ENCODE results near the gene FETUB.

Gene FETUB

DNA sequence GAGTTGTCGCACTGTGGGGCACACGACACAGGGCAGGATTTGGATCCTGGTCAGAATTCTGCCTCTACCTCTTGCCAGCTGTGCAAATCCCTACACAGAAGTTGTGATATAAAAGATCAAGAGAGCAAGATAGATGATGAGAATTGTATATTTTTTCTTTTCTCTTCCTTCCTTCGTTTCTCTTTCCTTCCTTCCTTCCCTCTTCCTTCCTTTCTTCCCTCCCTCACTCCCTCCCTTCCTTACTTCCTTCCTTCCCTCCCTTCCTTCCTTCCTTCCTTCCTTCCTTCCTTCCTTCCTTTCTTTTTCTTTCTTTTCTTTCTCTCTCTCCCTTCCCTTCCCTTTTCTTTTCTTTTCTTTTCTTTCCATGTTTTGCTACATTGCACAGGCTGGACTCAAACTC is 39.3 kb upstream of the FETUB start:
- no peak for DNase-seq
- peaks cover 2% of the 10 kb centered on the region for H3K27me3 ChIP-seq (ENCODE audit: insufficient read depth, low read depth, severe bottlenecking)
- TF ChIP-seq, protein P1, sequence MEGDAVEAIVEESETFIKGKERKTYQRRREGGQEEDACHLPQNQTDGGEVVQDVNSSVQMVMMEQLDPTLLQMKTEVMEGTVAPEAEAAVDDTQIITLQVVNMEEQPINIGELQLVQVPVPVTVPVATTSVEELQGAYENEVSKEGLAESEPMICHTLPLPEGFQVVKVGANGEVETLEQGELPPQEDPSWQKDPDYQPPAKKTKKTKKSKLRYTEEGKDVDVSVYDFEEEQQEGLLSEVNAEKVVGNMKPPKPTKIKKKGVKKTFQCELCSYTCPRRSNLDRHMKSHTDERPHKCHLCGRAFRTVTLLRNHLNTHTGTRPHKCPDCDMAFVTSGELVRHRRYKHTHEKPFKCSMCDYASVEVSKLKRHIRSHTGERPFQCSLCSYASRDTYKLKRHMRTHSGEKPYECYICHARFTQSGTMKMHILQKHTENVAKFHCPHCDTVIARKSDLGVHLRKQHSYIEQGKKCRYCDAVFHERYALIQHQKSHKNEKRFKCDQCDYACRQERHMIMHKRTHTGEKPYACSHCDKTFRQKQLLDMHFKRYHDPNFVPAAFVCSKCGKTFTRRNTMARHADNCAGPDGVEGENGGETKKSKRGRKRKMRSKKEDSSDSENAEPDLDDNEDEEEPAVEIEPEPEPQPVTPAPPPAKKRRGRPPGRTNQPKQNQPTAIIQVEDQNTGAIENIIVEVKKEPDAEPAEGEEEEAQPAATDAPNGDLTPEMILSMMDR (IDR thresholded peaks at IDR 0.05; ENCODE audit: low read depth, low read length), result no peak
- H3K27ac ChIP-seq, result no peak overlapping the region
- no peaks in the 10 kb centered on the region for H3K9me3 ChIP-seq (ENCODE audit: severe bottlenecking)
- H3K36me3 ChIP-seq, result no peaks in the 10 kb centered on the region
- H3K4me3 ChIP-seq (ENCODE audit: low read depth, low read length), result no peak overlapping the region

DNA sequence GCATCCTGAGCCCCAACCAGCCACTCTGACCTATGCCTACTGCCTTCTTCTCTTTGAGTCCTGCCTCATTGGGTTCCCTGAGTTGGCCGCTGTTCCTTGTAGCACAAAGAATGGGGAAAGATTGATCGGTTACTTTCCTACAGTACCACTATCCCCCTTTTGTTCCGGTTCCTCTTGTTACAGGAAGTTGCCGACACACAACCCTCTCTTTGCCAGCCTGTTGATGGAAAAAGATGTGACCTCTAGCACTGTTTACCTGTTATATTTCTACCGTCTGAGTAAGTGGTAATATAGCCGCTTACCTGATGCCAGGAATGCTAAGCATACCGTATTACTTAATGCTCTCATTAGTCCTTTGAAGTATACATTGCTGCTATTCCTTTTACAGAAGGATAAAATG is 37.0 kb upstream of the FETUB start:
- H3K27me3 ChIP-seq (ENCODE audit: insufficient read depth, low read depth, severe bottlenecking), result peaks cover 2% of the 10 kb centered on the region
- DNase-seq, result no peak
- H3K4me3 ChIP-seq (ENCODE audit: low read depth, low read length), result no peak overlapping the region
- H3K36me3 ChIP-seq, result no peaks in the 10 kb centered on the region
- no peak overlapping the region for H3K27ac ChIP-seq
- TF ChIP-seq, protein P1 (IDR thresholded peaks at IDR 0.05; ENCODE audit: low read depth, low read length), result no peak
- no peaks in the 10 kb centered on the region for H3K9me3 ChIP-seq (ENCODE audit: severe bottlenecking)

DNA sequence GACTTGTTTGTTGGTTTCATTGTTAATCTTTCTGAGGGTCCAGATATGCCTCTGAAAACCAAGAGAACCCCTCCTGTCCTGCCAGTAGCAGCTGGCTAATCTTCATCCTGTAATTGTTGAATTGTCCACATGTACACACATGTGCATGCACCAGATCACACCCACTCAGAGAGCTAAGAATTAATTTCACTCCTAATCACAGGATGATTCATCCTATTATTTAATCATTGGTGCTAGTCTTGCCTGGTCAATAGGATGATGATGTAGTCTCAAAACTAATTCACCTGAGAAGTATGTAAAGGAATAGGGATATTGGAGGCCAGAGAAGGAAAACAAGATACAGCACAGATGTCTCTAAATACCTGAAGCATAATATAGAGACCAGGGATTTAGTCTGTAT is 35.1 kb upstream of the FETUB start:
- no peak overlapping the region for H3K27ac ChIP-seq
- H3K36me3 ChIP-seq, result no peaks in the 10 kb centered on the region
- H3K27me3 ChIP-seq (ENCODE audit: insufficient read depth, low read depth, severe bottlenecking), result peaks cover 2% of the 10 kb centered on the region
- no peaks in the 10 kb centered on the region for H3K9me3 ChIP-seq (ENCODE audit: severe bottlenecking)
- no peak for DNase-seq
- TF ChIP-seq, protein P1 (IDR thresholded peaks at IDR 0.05; ENCODE audit: low read depth, low read length), result no peak
- H3K4me3 ChIP-seq (ENCODE audit: low read depth, low read length), result no peak overlapping the region

DNA sequence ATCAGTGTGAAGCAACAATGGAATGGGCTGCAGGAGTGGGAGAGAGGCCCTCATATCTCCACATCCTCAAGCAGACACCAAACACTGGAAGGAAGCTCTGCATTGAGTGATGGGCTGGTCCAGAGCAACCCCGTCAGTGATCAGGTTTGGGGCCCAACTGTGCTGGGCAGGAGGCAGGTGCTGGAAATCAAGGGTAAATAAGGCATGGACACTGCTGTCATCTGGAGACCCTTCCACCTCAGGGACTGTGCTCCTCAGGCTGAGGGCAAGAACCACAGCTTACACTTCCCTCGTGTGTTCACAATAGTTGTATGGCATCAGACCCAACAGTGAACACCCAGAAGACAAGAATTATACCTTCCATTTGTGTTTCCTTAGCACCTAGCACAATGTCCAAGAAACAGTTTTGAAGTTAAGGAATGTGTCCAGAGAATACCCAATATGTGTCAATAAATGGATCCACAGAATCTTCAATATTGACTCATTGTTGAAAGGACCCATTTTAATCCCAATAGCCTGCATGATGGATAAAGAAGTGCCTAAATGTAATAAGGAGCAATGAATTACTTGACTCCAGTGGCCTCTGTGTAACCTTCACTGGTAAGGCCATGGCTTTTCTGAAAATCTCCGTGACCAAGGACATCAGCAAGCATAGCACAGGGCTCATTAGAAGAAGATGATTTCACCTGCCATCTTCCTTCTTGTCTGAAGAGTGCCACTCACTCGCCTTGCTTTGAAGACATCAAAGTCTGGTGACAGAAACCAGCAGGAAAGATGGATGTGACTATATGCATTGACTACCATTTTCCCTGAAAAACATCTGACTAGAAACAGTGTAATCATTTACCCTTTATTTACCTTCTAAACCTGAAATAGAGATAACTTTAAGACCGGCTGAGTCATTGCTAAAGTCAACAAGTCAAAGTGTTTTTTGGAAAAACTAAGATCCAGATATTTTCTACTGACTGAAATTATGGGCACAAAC is 34.3 kb upstream of the FETUB start:
- Histone ChIP-seq H3K4me3 (ENCODE audit: low read depth, low read length) (no peak overlapping the region), H3K27me3 (ENCODE audit: insufficient read depth, low read depth, severe bottlenecking) (peaks cover 2% of the 10 kb centered on the region), H3K36me3 (no peaks in the 10 kb centered on the region), H3K9me3 (ENCODE audit: severe bottlenecking) (no peaks in the 10 kb centered on the region), H3K27ac (no peak overlapping the region)
- TF ChIP-seq, protein P1 (IDR thresholded peaks at IDR 0.05; ENCODE audit: low read depth, low read length), result no peak
- DNase-seq, result no peak

DNA sequence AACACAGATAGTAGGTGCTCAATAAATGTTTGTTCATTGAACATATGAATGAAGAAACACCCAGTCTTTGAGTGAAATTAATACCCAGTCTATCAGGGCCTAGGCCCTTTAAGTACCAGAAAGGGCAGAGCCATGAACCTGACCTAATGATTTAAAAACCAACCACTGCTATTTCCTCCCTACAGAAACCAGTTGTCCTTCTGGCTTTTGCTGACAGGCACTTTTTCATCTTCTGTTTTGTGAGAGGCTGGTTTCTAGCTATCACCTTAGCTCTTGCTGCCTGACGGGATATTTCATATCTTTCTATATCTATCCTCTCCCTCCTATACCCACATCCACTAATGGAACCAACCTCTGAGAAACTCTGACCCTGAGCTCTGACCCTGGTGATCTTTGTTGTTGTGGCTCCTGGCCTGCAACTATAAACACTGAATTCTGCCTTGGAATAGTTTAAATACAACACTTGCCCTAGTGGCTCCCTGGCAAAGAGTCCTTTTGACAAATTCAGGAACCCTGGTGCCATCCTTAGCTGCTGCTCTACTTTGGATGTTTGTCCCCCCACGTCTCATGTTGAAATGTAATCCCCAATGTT is 31.5 kb upstream of the FETUB start:
- DNase-seq, result no peak
- H3K36me3 ChIP-seq, result no peaks in the 10 kb centered on the region
- no peaks in the 10 kb centered on the region for H3K9me3 ChIP-seq (ENCODE audit: severe bottlenecking)
- TF ChIP-seq, protein P1 (IDR thresholded peaks at IDR 0.05; ENCODE audit: low read depth, low read length), result no peak
- no peak overlapping the region for H3K4me3 ChIP-seq (ENCODE audit: low read depth, low read length)
- peaks cover 2% of the 10 kb centered on the region for H3K27me3 ChIP-seq (ENCODE audit: insufficient read depth, low read depth, severe bottlenecking)
- no peak overlapping the region for H3K27ac ChIP-seq

Measured in WERI-Rb-1 (cell line).